HepG2 (cell line): ENCODE measurements around the gene PRKG1. TPM values are rescaled to one million over a fixed set of nuclear protein-coding genes. Genes with fewer than 3 reads are reported as not detected.

Source experiments
- MAF1 ChIP-seq: sonication (generic); formaldehyde crosslinking; IDR thresholded peaks from 2 replicates; pipeline ENCODE4 v1.5.0; 2020; ENCODE audit warnings: missing genetic modification reagents, borderline replicate concordance
- PBX2 ChIP-seq: IDR thresholded peaks from 2 replicates; pipeline ENCODE4 v1.6.1; 2016; ENCODE audit warnings: control low read depth
- U2AF2 ChIP-seq: fragments of 200-400 bp; formaldehyde crosslinking; IDR thresholded peaks from 2 replicates; pipeline ENCODE4 v1.6.1; 2017; ENCODE audit warnings: low read depth, mild to moderate bottlenecking, low read length
- ZNF547 ChIP-seq: sonication (generic); formaldehyde crosslinking; IDR thresholded peaks from 2 replicates; pipeline ENCODE4 v1.5.1; 2020; ENCODE audit warnings: mild to moderate bottlenecking, missing genetic modification reagents
- ZNF646 ChIP-seq: sonication (generic); formaldehyde crosslinking; IDR thresholded peaks from 2 replicates; pipeline ENCODE4 v1.9.0; 2021; ENCODE audit warnings: mild to moderate bottlenecking, missing genetic modification reagents
- ZNF660 ChIP-seq: sonication (generic); formaldehyde crosslinking; IDR thresholded peaks from 2 replicates; pipeline ENCODE4 v1.5.1; 2020; ENCODE audit warnings: mild to moderate bottlenecking, low read depth, missing genetic modification reagents, borderline replicate concordance
- ZNF780A ChIP-seq: sonication (generic); formaldehyde crosslinking; IDR thresholded peaks from 2 replicates; pipeline ENCODE4 v1.8.0; 2022; ENCODE audit warnings: mild to moderate bottlenecking, missing genetic modification reagents, moderate library complexity
- polyA plus RNA-seq, 8 experiments: library from polyadenylated mRNA; depleted of rRNA in 3 of 8; stranded (reverse) in 7 of 8; unstranded in 1 of 8; fragments of >200 nt; fragmentation: Illumina TruSeq in 4 of 8; extraction: Trizol in 4 of 8; gene quantifications; 2 replicates each; pipeline versions ENCODE4 v1.2.1 to v1.2.3, GENCODE V29; 2011 to 2016; ENCODE audit warnings: low read depth in 4 of 8, missing spikeins in 1 of 8, mixed read lengths in 1 of 8; ENCODE audit not compliant: insufficient read depth in 1 of 8
- total RNA-seq, 5 experiments: library from RNA; depleted of rRNA; stranded (reverse); fragments of >200 nt; fragmentation: Illumina TruSeq; extraction: Trizol; gene quantifications; 2 replicates each; pipeline ENCODE4 v1.2.3, GENCODE V29; 2016; ENCODE audit warnings: low read depth in 1 of 5

PRKG1 gene
- total and polyA plus RNA-seq, 2 of the 13 experiments (the other 11 are each of a cell fraction or from before 2014, with no cell fraction given), result 0.01 TPM; not detected in 1

- TF ChIP-seq ZNF547 (CRISPR knock-in tag), result no peak
- no peak for TF ChIP-seq ZNF646 (CRISPR knock-in tag)
- no peak for TF ChIP-seq ZNF660
- TF ChIP-seq ZNF780A (CRISPR knock-in tag), result no peak
- no peak for TF ChIP-seq PBX2 (CRISPR knock-in tag)
- TF ChIP-seq U2AF2, result no peak
- no peak for TF ChIP-seq MAF1 (CRISPR knock-in tag)
These were observed 153.8 kb downstream of the PRKG1 start (continued) for GRCh38 chr10:51227897-51228713.
